OCI-LY7 (cell line): Measurements from ENCODE around the gene NCKAP1.

Source experiments
- EZH2phosphoT487 ChIP-seq: fragments of 200-600 bp; sonication (generic); IDR thresholded peaks from 2 replicates; pipeline ENCODE4 v1.6.1; 2018; ENCODE audit warnings: low read depth, borderline replicate concordance, mild to moderate bottlenecking, mixed run types, antibody characterized with exemption, low read length, moderate library complexity, mixed read lengths
- TF ChIP-seq, protein P1 (sequence below): fragments of 200-600 bp; sonication (generic); conservative IDR thresholded peaks from 2 replicates; pipeline ENCODE4 v1.5.1; 2014; ENCODE audit warnings: mild to moderate bottlenecking, antibody characterized with exemption, low read length, moderate library complexity, mixed read lengths

DNA sequence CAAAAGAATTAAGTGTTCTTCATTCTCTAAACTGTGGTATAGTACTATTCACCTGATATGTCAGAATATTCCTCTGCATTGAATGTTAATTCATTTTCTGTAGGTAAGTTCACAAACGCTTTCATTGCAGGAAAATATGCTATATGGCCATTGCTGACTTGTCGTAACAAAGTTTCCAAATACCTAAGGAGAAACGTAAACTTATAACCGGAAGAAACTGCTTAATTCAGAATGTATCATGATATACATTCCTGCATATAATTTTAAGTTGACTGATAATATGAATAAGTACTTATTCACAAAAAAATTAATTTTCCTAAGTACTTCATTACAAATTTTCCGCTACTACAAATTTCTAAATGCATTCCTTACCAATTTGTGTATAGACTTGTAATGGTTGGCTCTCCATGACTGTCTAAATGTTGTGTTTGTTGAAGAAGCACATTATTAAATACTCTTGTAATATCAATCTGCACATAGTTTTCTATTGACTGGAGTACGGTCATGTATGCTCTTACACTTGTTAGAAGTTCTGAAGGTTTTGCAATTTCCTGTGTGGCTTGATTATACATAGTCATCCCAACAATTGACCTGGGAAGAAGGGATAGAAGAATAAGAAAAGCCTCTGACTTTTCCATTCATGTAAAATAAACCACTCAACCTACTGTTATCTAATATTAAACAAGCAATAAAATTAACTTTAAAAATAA is 85.4 kb downstream of the NCKAP1 start:
- TF ChIP-seq, protein P1, sequence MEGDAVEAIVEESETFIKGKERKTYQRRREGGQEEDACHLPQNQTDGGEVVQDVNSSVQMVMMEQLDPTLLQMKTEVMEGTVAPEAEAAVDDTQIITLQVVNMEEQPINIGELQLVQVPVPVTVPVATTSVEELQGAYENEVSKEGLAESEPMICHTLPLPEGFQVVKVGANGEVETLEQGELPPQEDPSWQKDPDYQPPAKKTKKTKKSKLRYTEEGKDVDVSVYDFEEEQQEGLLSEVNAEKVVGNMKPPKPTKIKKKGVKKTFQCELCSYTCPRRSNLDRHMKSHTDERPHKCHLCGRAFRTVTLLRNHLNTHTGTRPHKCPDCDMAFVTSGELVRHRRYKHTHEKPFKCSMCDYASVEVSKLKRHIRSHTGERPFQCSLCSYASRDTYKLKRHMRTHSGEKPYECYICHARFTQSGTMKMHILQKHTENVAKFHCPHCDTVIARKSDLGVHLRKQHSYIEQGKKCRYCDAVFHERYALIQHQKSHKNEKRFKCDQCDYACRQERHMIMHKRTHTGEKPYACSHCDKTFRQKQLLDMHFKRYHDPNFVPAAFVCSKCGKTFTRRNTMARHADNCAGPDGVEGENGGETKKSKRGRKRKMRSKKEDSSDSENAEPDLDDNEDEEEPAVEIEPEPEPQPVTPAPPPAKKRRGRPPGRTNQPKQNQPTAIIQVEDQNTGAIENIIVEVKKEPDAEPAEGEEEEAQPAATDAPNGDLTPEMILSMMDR = no peak
- TF ChIP-seq EZH2phosphoT487 = no peak
